ENCODE results near the gene F2R.

DNA sequence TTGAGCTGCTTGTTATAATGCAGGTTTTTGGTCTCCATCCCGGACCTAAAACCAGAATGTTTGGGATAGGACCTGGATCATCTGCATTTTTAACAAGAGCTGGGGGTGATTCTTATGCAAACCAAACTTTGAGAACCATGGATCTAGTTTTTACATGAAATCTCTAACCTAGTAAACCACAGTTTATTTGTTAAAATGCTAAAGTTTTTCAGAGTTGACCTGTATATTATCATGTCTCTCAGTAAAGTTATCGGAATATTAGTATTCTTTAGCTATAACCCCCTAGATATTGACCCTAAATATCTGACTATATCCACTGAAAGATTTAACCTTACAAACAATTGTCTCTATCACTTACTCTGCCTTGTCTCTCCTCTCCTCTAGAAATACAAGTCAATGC lies 28.7 kb downstream of the F2R start:
- TF ChIP-seq, protein P1, sequence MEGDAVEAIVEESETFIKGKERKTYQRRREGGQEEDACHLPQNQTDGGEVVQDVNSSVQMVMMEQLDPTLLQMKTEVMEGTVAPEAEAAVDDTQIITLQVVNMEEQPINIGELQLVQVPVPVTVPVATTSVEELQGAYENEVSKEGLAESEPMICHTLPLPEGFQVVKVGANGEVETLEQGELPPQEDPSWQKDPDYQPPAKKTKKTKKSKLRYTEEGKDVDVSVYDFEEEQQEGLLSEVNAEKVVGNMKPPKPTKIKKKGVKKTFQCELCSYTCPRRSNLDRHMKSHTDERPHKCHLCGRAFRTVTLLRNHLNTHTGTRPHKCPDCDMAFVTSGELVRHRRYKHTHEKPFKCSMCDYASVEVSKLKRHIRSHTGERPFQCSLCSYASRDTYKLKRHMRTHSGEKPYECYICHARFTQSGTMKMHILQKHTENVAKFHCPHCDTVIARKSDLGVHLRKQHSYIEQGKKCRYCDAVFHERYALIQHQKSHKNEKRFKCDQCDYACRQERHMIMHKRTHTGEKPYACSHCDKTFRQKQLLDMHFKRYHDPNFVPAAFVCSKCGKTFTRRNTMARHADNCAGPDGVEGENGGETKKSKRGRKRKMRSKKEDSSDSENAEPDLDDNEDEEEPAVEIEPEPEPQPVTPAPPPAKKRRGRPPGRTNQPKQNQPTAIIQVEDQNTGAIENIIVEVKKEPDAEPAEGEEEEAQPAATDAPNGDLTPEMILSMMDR (conservative IDR thresholded peaks at IDR 0.05; ENCODE audit: low read depth, low read length), result no peak
- TF ChIP-seq SMC3 (IDR thresholded peaks at IDR 0.05; ENCODE audit: low read depth, low read length) (no peak), POLR2A (IDR thresholded peaks at IDR 0.05; ENCODE audit: low read depth, low read length) (no peak), BHLHE40 (IDR thresholded peaks at IDR 0.05; ENCODE audit: low read depth, low read length) (no peak), CEBPB (IDR thresholded peaks at IDR 0.05; ENCODE audit: low read depth, low read length) (no peak), MAFK (IDR thresholded peaks at IDR 0.05; ENCODE audit: low read depth, low read length) (no peak), RFX5 (IDR thresholded peaks at IDR 0.05; ENCODE audit: low read depth, low read length) (no peak), CHD1 (IDR thresholded peaks at IDR 0.05; ENCODE audit: low read depth, low read length) (no peak)
- TF ChIP-seq, protein P2, sequence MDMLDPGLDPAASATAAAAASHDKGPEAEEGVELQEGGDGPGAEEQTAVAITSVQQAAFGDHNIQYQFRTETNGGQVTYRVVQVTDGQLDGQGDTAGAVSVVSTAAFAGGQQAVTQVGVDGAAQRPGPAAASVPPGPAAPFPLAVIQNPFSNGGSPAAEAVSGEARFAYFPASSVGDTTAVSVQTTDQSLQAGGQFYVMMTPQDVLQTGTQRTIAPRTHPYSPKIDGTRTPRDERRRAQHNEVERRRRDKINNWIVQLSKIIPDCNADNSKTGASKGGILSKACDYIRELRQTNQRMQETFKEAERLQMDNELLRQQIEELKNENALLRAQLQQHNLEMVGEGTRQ (IDR thresholded peaks at IDR 0.05; ENCODE audit: low read depth, low read length), result no peak
- TF ChIP-seq, protein P3, sequence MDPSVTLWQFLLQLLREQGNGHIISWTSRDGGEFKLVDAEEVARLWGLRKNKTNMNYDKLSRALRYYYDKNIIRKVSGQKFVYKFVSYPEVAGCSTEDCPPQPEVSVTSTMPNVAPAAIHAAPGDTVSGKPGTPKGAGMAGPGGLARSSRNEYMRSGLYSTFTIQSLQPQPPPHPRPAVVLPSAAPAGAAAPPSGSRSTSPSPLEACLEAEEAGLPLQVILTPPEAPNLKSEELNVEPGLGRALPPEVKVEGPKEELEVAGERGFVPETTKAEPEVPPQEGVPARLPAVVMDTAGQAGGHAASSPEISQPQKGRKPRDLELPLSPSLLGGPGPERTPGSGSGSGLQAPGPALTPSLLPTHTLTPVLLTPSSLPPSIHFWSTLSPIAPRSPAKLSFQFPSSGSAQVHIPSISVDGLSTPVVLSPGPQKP (IDR thresholded peaks at IDR 0.05; ENCODE audit: borderline replicate concordance, low read depth, low read length), result no peak

All from IMR-90 (cell line).